Esophagus squamous epithelium (tissue), 5 donors: ENCODE measurements around the gene LRP2. TPM values are rescaled to one million over a fixed set of nuclear protein-coding genes. Genes with fewer than 3 reads are reported as not detected.

Experiments
- DNase-seq: peaks from one replicate; lab custom pipeline; 2025; lab: John Stamatoyannopoulos, UW
- H3K27ac ChIP-seq, 4 donors: fragments of 200-600 bp; sonication (generic); one replicate each; pipeline ENCODE4 v1.5.1; 2016 to 2019; ENCODE audit warnings: mild to moderate bottlenecking in 1 of 4
- H3K27me3 ChIP-seq, 4 donors: fragments of 200-600 bp; sonication (generic); 1 replicate in 3 of 4; 2 replicates in 1 of 4; pipeline versions ENCODE4 v1.5.1 to v1.6.0; 2017 to 2021; ENCODE audit warnings: antibody characterized with exemption in 1 of 4
- H3K36me3 ChIP-seq, 3 donors: fragments of 200-600 bp; sonication (generic); one replicate each; pipeline ENCODE4 v1.5.1; 2016 to 2019
- H3K4me1 ChIP-seq, 3 donors: fragments of 200-600 bp; sonication (generic); one replicate each; pipeline ENCODE4 v1.5.1; 2017 to 2019
- H3K4me3 ChIP-seq, 4 donors: fragments of 200-600 bp; sonication (generic); 1 replicate in 3 of 4; 2 replicates in 1 of 4; pipeline ENCODE4 v1.5.1; 2016 to 2019; ENCODE audit warnings: mild to moderate bottlenecking in 2 of 4, moderate library complexity in 1 of 4
- H3K9me3 ChIP-seq, 3 donors: fragments of 200-600 bp; sonication (generic); one replicate each; pipeline ENCODE4 v1.5.1; 2016 to 2019
- POLR2A ChIP-seq, 4 donors: fragments of 450-650 bp; IDR thresholded peaks; one replicate each; pipeline ENCODE4 v1.6.1; 2017; ENCODE audit warnings: antibody characterized with exemption in 4 of 4, mild to moderate bottlenecking in 4 of 4, moderate library complexity in 3 of 4
- WGBS, 2 donors: methylation state at CpG; one replicate each; pipeline ENCODE4 v1.1.5; 2018; 5-methylcytosine and 5-hydroxymethylcytosine counted together
- intact Hi-C: fragments of 100-400 bp; cut with DNase I; formaldehyde crosslinking; loops from one replicate; pipeline ENCODE4 v1.15.0; 2022
- total RNA-seq, 4 donors: library from RNA; depleted of rRNA; stranded (reverse); fragments of >200 nt; gene quantifications; one replicate each; pipeline ENCODE4 v1.1.0, GENCODE V29; 2016
- TF ChIP-seq, protein P1 (sequence below), 6 experiments: fragments of 450-650 bp in 4 of 6; fragments of 200-600 bp in 2 of 6; sonication (generic) in 2 of 6; IDR thresholded peaks; one replicate each; pipeline ENCODE4 v1.5.1; 2016 to 2019; ENCODE audit warnings: antibody characterized with exemption in 6 of 6, mild to moderate bottlenecking in 4 of 6, moderate library complexity in 4 of 6
- donor health status: DM: yes; HTN: yes; CAD: no.

LRP2 gene
- total RNA-seq, 4 donors from 2014 or later: under 0.01 to 0.04 TPM; not detected in 2

DNA sequence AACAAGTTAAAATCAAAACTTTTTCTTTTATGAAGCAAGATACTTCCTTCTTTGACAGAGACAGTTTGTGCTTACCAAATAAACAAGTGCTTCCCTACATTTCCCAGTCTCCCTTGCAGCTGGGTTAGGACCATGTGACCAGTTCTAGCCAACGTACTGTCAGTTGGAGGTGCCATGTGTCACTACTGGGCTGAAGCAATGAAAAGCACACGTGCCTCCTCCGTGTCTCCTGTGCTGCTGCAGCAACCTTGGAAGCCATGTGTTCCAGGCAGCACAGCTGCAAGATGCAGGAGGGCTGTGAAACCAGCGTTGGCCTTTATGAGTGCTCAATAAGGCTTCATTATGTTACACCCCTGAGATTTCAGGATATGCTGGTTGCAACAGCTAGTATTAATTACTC, 199.7 kb downstream of the LRP2 start:
- 77 to 88% methylated on average over 4 of the region's 4 CpGs for WGBS, 2 donors
- intact Hi-C loops: no loop called here
- DNase-seq: no peak
- no peak for TF ChIP-seq POLR2A (IDR thresholded peaks at IDR 0.05)
- TF ChIP-seq, protein P1, sequence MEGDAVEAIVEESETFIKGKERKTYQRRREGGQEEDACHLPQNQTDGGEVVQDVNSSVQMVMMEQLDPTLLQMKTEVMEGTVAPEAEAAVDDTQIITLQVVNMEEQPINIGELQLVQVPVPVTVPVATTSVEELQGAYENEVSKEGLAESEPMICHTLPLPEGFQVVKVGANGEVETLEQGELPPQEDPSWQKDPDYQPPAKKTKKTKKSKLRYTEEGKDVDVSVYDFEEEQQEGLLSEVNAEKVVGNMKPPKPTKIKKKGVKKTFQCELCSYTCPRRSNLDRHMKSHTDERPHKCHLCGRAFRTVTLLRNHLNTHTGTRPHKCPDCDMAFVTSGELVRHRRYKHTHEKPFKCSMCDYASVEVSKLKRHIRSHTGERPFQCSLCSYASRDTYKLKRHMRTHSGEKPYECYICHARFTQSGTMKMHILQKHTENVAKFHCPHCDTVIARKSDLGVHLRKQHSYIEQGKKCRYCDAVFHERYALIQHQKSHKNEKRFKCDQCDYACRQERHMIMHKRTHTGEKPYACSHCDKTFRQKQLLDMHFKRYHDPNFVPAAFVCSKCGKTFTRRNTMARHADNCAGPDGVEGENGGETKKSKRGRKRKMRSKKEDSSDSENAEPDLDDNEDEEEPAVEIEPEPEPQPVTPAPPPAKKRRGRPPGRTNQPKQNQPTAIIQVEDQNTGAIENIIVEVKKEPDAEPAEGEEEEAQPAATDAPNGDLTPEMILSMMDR (IDR thresholded peaks at IDR 0.05): no peak
- Histone ChIP-seq H3K4me3 (no peak overlapping the region), H3K27me3 (peaks cover 0 to 20% (median 0%) of the 10 kb centered on the region in 4 donors), H3K4me1 (no peaks in the 10 kb centered on the region), H3K9me3 (no peaks in the 10 kb centered on the region), H3K36me3 (no peaks in the 10 kb centered on the region), H3K27ac (no peak overlapping the region)

DNA sequence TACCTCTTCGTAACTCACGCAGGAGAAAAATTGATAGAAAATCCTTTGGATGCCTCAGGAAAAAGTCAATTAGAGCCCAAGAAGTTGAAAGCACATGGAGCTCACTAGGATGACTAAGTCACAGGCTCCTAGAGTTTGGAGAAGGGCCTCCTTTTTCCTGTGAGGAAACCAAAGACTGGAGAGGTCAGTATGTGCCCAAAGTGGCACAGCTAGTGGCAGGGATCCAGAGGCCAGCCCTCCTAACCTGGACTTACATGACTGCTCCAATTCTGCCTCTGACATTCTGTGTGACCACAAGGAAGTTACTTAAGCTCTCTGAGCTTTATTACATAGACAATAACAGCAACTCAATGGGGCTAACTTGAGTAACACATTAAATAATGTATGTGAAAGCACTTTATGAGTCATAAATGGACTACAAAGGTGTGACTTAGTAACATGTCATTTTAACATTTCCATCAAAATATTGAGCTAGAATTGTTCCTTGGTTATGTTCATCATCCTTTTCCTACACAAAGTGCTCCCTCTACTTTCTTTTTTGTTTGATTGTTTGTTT, 201.3 kb downstream of the LRP2 start:
- no peak for DNase-seq
- TF ChIP-seq POLR2A (IDR thresholded peaks at IDR 0.05): no peak
- TF ChIP-seq, protein P1 (IDR thresholded peaks at IDR 0.05): no peak
- intact Hi-C loops: no loop called here
- Histone ChIP-seq H3K4me3 (no peak overlapping the region), H3K27me3 (peaks cover 0 to 29% (median 0%) of the 10 kb centered on the region in 4 donors), H3K27ac (no peak overlapping the region), H3K4me1 (no peaks in the 10 kb centered on the region), H3K9me3 (no peaks in the 10 kb centered on the region), H3K36me3 (no peaks in the 10 kb centered on the region)
- WGBS, 2 donors: 85 to 93% methylated on average over 2 of the region's 2 CpGs

DNA sequence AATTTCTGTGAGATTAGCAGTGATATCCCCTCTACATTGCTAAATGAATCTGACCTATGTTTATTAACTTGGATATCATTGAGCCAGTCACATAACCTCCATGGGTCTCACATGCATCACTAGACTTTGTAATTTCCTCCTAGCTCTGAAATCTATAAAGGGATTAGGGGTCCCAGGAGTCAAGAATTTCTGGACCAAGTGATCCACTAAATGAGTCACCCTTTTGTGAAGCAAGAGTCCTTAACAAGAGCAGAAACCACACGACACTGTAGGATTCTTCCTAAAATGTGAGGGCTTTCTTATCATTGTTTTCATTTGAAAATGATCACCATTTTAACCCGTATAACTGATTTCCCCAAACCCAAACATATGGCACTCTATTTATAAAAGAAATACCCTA, 202.6 kb downstream of the LRP2 start:
- Histone ChIP-seq H3K36me3 (no peaks in the 10 kb centered on the region), H3K4me1 (no peaks in the 10 kb centered on the region), H3K27me3 (peaks cover 0 to 29% (median 0%) of the 10 kb centered on the region in 4 donors), H3K27ac (no peak overlapping the region), H3K4me3 (no peak overlapping the region), H3K9me3 (no peaks in the 10 kb centered on the region)
- no peak for DNase-seq
- intact Hi-C loops: no loop called here
- WGBS, 2 donors: 46 to 47% methylated on average over 2 of the region's 2 CpGs
- TF ChIP-seq POLR2A (IDR thresholded peaks at IDR 0.05): no peak
- TF ChIP-seq, protein P1 (IDR thresholded peaks at IDR 0.05): no peak

DNA sequence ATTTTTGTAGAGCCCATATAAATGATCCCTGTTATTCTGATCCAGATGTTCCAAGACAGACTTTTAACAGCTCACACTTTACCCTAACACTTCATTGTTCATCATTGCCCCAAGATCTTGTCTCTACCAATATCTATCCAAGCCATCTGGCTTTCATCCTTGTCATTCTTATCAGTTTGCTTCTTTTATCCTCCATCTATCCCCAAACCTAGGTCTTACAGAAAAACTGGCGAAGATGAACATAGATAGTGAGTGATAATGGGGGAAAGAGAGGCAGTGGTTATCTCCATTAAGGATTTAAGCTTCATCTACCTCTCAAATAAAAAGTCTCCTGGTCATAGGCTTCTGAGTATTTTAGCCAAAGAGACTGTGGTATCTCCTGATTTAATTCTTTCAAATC, 203.5 kb downstream of the LRP2 start:
- Histone ChIP-seq H3K4me1 (no peaks in the 10 kb centered on the region), H3K27ac (no peak overlapping the region), H3K36me3 (no peaks in the 10 kb centered on the region), H3K27me3 (peaks cover 0 to 21% (median 0%) of the 10 kb centered on the region in 4 donors), H3K9me3 (no peaks in the 10 kb centered on the region), H3K4me3 (no peak overlapping the region)
- TF ChIP-seq, protein P1 (IDR thresholded peaks at IDR 0.05): no peak
- WGBS, 2 donors: 41 to 75% methylated on average over 1 of the region's 1 CpG
- intact Hi-C loops: no loop called here
- no peak for DNase-seq

DNA sequence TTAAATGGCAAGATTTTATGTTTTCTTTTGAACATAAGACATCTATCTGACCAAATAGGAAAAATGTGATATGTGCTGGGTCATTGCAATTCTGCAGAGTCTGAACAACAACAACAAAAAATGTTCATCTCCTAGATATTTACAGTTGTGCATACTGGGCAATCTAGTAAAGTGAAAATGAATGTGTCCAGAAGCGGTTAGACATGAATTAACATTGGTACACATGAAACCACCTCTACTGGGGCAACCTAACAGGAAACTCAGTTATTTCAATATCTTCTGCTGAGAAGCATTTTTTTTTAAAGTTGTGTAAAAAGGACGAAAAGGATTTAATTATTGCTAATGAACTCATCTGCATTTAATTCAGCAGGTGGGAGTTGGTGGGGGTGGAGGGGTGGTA, 216.1 kb downstream of the LRP2 start:
- TF ChIP-seq POLR2A (IDR thresholded peaks at IDR 0.05): no peak
- TF ChIP-seq, protein P1 (IDR thresholded peaks at IDR 0.05): no peak
- DNase-seq: no peak
- no peak overlapping the region for H3K27ac ChIP-seq
- WGBS, 2 donors: 79 to 88% methylated on average over 2 of the region's 2 CpGs
- H3K4me1 ChIP-seq: no peaks in the 10 kb centered on the region
- H3K27me3 ChIP-seq: peaks cover 0 to 5% (median 0%) of the 10 kb centered on the region in 4 donors
- H3K9me3 ChIP-seq: no peaks in the 10 kb centered on the region
- H3K36me3 ChIP-seq: no peaks in the 10 kb centered on the region
- intact Hi-C loops: no loop called here
- no peak overlapping the region for H3K4me3 ChIP-seq
